HCT116 (cell line): ENCODE data around the gene NPR3. TPM values are rescaled to one million over a fixed set of nuclear protein-coding genes. Genes with fewer than 3 reads are reported as not detected.

Experiments
- ATAC-seq: fragments of 200-7000 bp; cut with Tn5 transposase; 2 replicates; pipeline ENCODE4 v1.9.1; 2020; ENCODE audit warnings: mild to moderate bottlenecking, moderate library complexity
- BruUV-seq: library from RNA; stranded (reverse); fragments of 400-500 nt; replicated peaks from 2 replicates; lab custom pipeline; 2021; lab: Mats Ljungman, UMichigan
- CTCF ChIA-PET: fragments of 300-600 bp; sonication (Branson Sonifier 250); formaldehyde crosslinking; loops from one replicate; lab custom pipeline; 2021; ENCODE audit warnings: antibody characterized with exemption; lab: Charles Lee
- POLR2A ChIA-PET: fragments of 300-600, 350-600 bp; sonication (Branson Sonifier 250); formaldehyde crosslinking; loops from one replicate; lab custom pipeline; 2021; ENCODE audit warnings: antibody characterized with exemption; lab: Charles Lee
- RAD21 ChIA-PET, 2 experiments: fragments of 300-600 bp; sonication (Branson Sonifier 250); formaldehyde crosslinking; loops; one replicate each; lab custom pipeline; 2023; ENCODE audit warnings: low total read pairs in 2 of 2; ENCODE audit not compliant: uncharacterized antibody in 2 of 2, unreplicated experiment in 2 of 2, low non-redundant PET in 1 of 2; lab: Charles Lee
- DNase-seq: peaks from one replicate; pipeline ENCODE4 v3.0.0-alpha.2; 2010; ENCODE audit warnings: low read depth, low spot score
- H2AFZ ChIP-seq: fragments of 200-600 bp; shearing (Covaris generic), sonication (generic); 2 replicates; pipeline ENCODE4 v1.6.1; 2017; ENCODE audit warnings: low read depth, mixed run types, mixed read lengths, antibody characterized with exemption, low read length; ENCODE audit not compliant: poor library complexity, severe bottlenecking
- H3K27ac ChIP-seq: 2 replicates; pipeline ENCODE4 v1.5.1; 2012; ENCODE audit warnings: low read depth, low read length
- H3K27me3 ChIP-seq: fragments of 200-600 bp; sonication (generic); 2 replicates; pipeline ENCODE4 v1.6.1; 2016; ENCODE audit warnings: mixed run types, low read length, mixed read lengths; ENCODE audit not compliant: insufficient read depth
- H3K36me3 ChIP-seq, 2 experiments: fragments of 200-500 bp in 1 of 2; fragments of 200-600 bp in 1 of 2; sonication (Bioruptor generic) in 1 of 2; sonication (generic) in 1 of 2; 2 replicates each; pipeline versions ENCODE4 v1.5.1 to v1.6.1; 2014 to 2016; ENCODE audit warnings: low read length in 2 of 2, inconsistent platforms in 1 of 2, mixed read lengths in 1 of 2, mixed run types in 1 of 2; ENCODE audit not compliant: insufficient read depth in 2 of 2, control insufficient read depth in 1 of 2
- H3K4me1 ChIP-seq, 2 experiments: fragments of 200-600 bp in 1 of 2; sonication (generic) in 1 of 2; 2 replicates each; pipeline versions ENCODE4 v1.5.1 to v1.6.1; 2012 to 2017; ENCODE audit warnings: low read length in 2 of 2, inconsistent platforms in 1 of 2, mild to moderate bottlenecking in 1 of 2, mixed read lengths in 1 of 2, mixed run types in 1 of 2, moderate library complexity in 1 of 2; ENCODE audit not compliant: insufficient read depth in 2 of 2, control insufficient read depth in 1 of 2
- H3K4me2 ChIP-seq: fragments of 200-600 bp; sonication (generic); 2 replicates; pipeline ENCODE4 v1.6.1; 2017; ENCODE audit warnings: mixed run types, low read length, mixed read lengths
- H3K4me3 ChIP-seq, 2 experiments: fragments of 200-600 bp in 1 of 2; sonication (generic) in 1 of 2; replicated peaks in 1 of 2; 2 replicates each; pipeline ENCODE4 v1.5.1; 2011 to 2016; ENCODE audit warnings: low read length in 2 of 2, control low read depth in 1 of 2, low read depth in 1 of 2, mild to moderate bottlenecking in 1 of 2, mixed read lengths in 1 of 2, mixed run types in 1 of 2
- H3K79me2 ChIP-seq: fragments of 200-600 bp; sonication (generic); 2 replicates; pipeline ENCODE4 v1.6.1; 2017; ENCODE audit warnings: mild to moderate bottlenecking, mixed run types, low read length, moderate library complexity, mixed read lengths; ENCODE audit not compliant: insufficient read depth
- H3K9ac ChIP-seq: fragments of 200-600 bp; sonication (generic); 2 replicates; pipeline ENCODE4 v1.6.1; 2016; ENCODE audit warnings: low read length, mixed read lengths
- H3K9me2 ChIP-seq: fragments of 200-600 bp; sonication (generic), shearing (Covaris generic); 2 replicates; pipeline ENCODE4 v1.6.1; 2017; ENCODE audit warnings: mixed run types, mild to moderate bottlenecking, moderate library complexity; ENCODE audit not compliant: insufficient read depth
- H3K9me3 ChIP-seq, 2 experiments: fragments of 200-500 bp in 1 of 2; fragments of 200-600 bp in 1 of 2; sonication (Bioruptor generic) in 1 of 2; sonication (generic) in 1 of 2; 2 replicates each; pipeline ENCODE4 v1.6.1; 2014 to 2017; ENCODE audit warnings: low read length in 2 of 2, mixed read lengths in 2 of 2, inconsistent platforms in 1 of 2, low read depth in 1 of 2, mild to moderate bottlenecking in 1 of 2, mixed run types in 1 of 2, moderate library complexity in 1 of 2; ENCODE audit not compliant: control insufficient read depth in 1 of 2, insufficient read depth in 1 of 2
- H4K20me1 ChIP-seq: fragments of 200-600 bp; sonication (generic), shearing (Covaris generic); 2 replicates; pipeline ENCODE4 v1.6.1; 2017; ENCODE audit warnings: mixed run types, mild to moderate bottlenecking, moderate library complexity; ENCODE audit not compliant: insufficient read depth
- EZH2 ChIP-seq: fragments of 200-600 bp; sonication (generic); IDR thresholded peaks from 2 replicates; pipeline ENCODE4 v1.6.1; 2017; ENCODE audit warnings: antibody characterized with exemption, mixed run types
- FOSL1 ChIP-seq: IDR thresholded peaks from 2 replicates; pipeline ENCODE4 v1.6.1; 2012; ENCODE audit warnings: low read depth
- JUND ChIP-seq: IDR thresholded peaks from 2 replicates; pipeline ENCODE4 v1.6.1; 2012
- MAX ChIP-seq: IDR thresholded peaks from 2 replicates; pipeline ENCODE4 v1.6.1; 2012
- POLR2A ChIP-seq: IDR thresholded peaks from 2 replicates; pipeline ENCODE4 v1.7.0; 2011; ENCODE audit warnings: borderline replicate concordance; ENCODE audit not compliant: insufficient read depth, insufficient read length; ENCODE audit errors: extremely low read depth
- RAD21 ChIP-seq: IDR thresholded peaks from 2 replicates; pipeline ENCODE4 v1.6.1; 2012; ENCODE audit warnings: low read depth, mild to moderate bottlenecking
- REST ChIP-seq: IDR thresholded peaks from 2 replicates; pipeline ENCODE4 v1.6.1; 2012; ENCODE audit warnings: low read depth
- SIN3A ChIP-seq: IDR thresholded peaks from 2 replicates; pipeline ENCODE4 v1.6.1; 2012; ENCODE audit warnings: low read depth
- TCF7L2 ChIP-seq: IDR thresholded peaks from 2 replicates; pipeline ENCODE4 v1.7.0; 2011; ENCODE audit warnings: borderline replicate concordance, inconsistent platforms; ENCODE audit not compliant: insufficient read depth, insufficient read length; ENCODE audit errors: extremely low read depth
- ZFX ChIP-seq: fragments of 450-650 bp; IDR thresholded peaks from 2 replicates; pipeline ENCODE4 v1.6.1; 2017
- intact Hi-C: fragments of 100-400 bp; cut with micrococcal nuclease; formaldehyde crosslinking; loops from 2 replicates; pipeline ENCODE4 v1.10.0; 2022
- total RNA-seq: library from RNA; stranded (reverse); gene quantifications from one replicate; pipeline ENCODE4 v1.2.1, GENCODE V29; 2021; ENCODE audit not compliant: unreplicated experiment

Gene NPR3
- total RNA-seq, 1 experiment from 2014 or later: 0.39 TPM

GRCh38 chr5:32786311-32786710 is 75.2 kb downstream of the NPR3 start:
- ATAC-seq (no peak), DNase-seq (no peak)
- no peaks in the 10 kb centered on the region; a peak in 1 of 4 replicates for H3K4me1 ChIP-seq
- no peaks in the 10 kb centered on the region for H3K9me3 ChIP-seq
- no peak overlapping the region for H2AFZ ChIP-seq
- TF ChIP-seq JUND: no peak
- TF ChIP-seq POLR2A: no peak
- no peak for TF ChIP-seq TCF7L2
- no peak for TF ChIP-seq RAD21
- TF ChIP-seq FOSL1: no peak
- no peak for TF ChIP-seq REST
- TF ChIP-seq ZFX: no peak
- no peak for TF ChIP-seq SIN3A
- TF ChIP-seq EZH2: no peak
- TF ChIP-seq MAX: no peak
- H4K20me1 ChIP-seq: no peaks in the 10 kb centered on the region
- RAD21 ChIA-PET: no interaction called here
- no peak overlapping the region for H3K9ac ChIP-seq
- no peak overlapping the region for H3K4me3 ChIP-seq
- CTCF ChIA-PET: no interaction called here
- H3K79me2 ChIP-seq: no peaks in the 10 kb centered on the region
- intact Hi-C loops: no loop called here
- H3K36me3 ChIP-seq: no peaks in the 10 kb centered on the region
- H3K4me2 ChIP-seq: no peak overlapping the region
- H3K27ac ChIP-seq: no peak overlapping the region
- BruUV-seq: no TSS peak
- no peaks in the 10 kb centered on the region for H3K9me2 ChIP-seq
- POLR2A ChIA-PET: no interaction called here
- H3K27me3 ChIP-seq: 0 out of 2 replicates have a peak, but pooled peaks cover 15% of the 10 kb centered on the region
